Thoracic aorta (tissue), 2 donors: ENCODE measurements around the gene APP. TPM values are rescaled to one million over a fixed set of nuclear protein-coding genes. Genes with fewer than 3 reads are reported as not detected.

Source experiments
- ATAC-seq: fragments of 150-250 bp; one replicate; pipeline ENCODE4 v1.8.0; 2017; ENCODE audit warnings: low read depth; ENCODE audit not compliant: insufficient number of reproducible peaks, low FRiP score
- DNase-seq: peaks from one replicate; pipeline ENCODE4 v3.0.0-alpha.2; 2020; ENCODE audit warnings: low spot score
- H3K27ac ChIP-seq, 2 donors: fragments of 200-600 bp; sonication (generic); 1 replicate in 1 of 2; 2 replicates in 1 of 2; pipeline ENCODE4 v1.5.1; 2016; ENCODE audit warnings: mild to moderate bottlenecking in 2 of 2, moderate library complexity in 2 of 2
- H3K27me3 ChIP-seq: fragments of 200-600 bp; sonication (generic); replicated peaks from 2 replicates; pipeline ENCODE4 v1.6.0; 2016; ENCODE audit warnings: mild to moderate bottlenecking; ENCODE audit not compliant: insufficient read depth
- H3K36me3 ChIP-seq: fragments of 200-600 bp; sonication (generic); one replicate; pipeline ENCODE4 v1.5.1; 2016
- H3K4me1 ChIP-seq, 2 donors: fragments of 200-600 bp; sonication (generic); 1 replicate in 1 of 2; 2 replicates in 1 of 2; pipeline versions ENCODE4 v1.5.1 to v1.6.0; 2016; ENCODE audit warnings: low read depth in 2 of 2, mild to moderate bottlenecking in 1 of 2; ENCODE audit not compliant: control insufficient read depth in 1 of 2
- H3K4me3 ChIP-seq: fragments of 200-600 bp; sonication (generic); 2 replicates; pipeline ENCODE4 v1.5.1; 2016; ENCODE audit warnings: mild to moderate bottlenecking
- H3K9me3 ChIP-seq: fragments of 200-600 bp; sonication (generic); 2 replicates; pipeline ENCODE4 v1.5.1; 2016
- CTCF ChIP-seq: fragments of 200-600 bp; sonication (generic); IDR thresholded peaks from one replicate; pipeline ENCODE4 v1.5.1; 2019; ENCODE audit warnings: antibody characterized with exemption
- total RNA-seq, 2 donors: library from RNA; depleted of rRNA; stranded (reverse); fragments of >200 nt; gene quantifications; one replicate each; pipeline versions ENCODE4 v1.1.0 to v1.2.3, GENCODE V29; 2016

The APP gene
- total RNA-seq, 2 donors from 2014 or later = 342 to 468 TPM

GRCh38 chr21:26185446-26185845 is 14.9 kb upstream of the APP start:
- H3K4me3 ChIP-seq = no peak overlapping the region
- ATAC-seq (no peak), DNase-seq (no peak)
- no peak for TF ChIP-seq CTCF
- H3K4me1 ChIP-seq = no peaks in the 10 kb centered on the region
- no peaks in the 10 kb centered on the region for H3K36me3 ChIP-seq
- H3K27me3 ChIP-seq = no peaks in the 10 kb centered on the region
- H3K27ac ChIP-seq = no peak overlapping the region
- H3K9me3 ChIP-seq = no peaks in the 10 kb centered on the region

GRCh38 chr21:26185021-26185420 is 14.5 kb upstream of the APP start:
- ATAC-seq = no peak
- no peak for TF ChIP-seq CTCF
- Histone ChIP-seq H3K36me3 (no peaks in the 10 kb centered on the region), H3K27ac (no peak overlapping the region), H3K9me3 (no peaks in the 10 kb centered on the region), H3K4me3 (no peak overlapping the region), H3K27me3 (no peaks in the 10 kb centered on the region), H3K4me1 (no peaks in the 10 kb centered on the region)
- no peak for DNase-seq

GRCh38 chr21:26179501-26179900 is 8.9 kb upstream of the APP start:
- Histone ChIP-seq H3K9me3 (no peaks in the 10 kb centered on the region), H3K4me1 (no peaks in the 10 kb centered on the region), H3K4me3 (no peak overlapping the region), H3K36me3 (no peaks in the 10 kb centered on the region), H3K27ac (no peak overlapping the region), H3K27me3 (no peaks in the 10 kb centered on the region)
- DNase-seq = no peak
- ATAC-seq = no peak
- TF ChIP-seq CTCF = no peak

GRCh38 chr21:26177746-26178426 is 7.3 kb upstream of the APP start:
- Histone ChIP-seq H3K27ac (no peak overlapping the region), H3K9me3 (no peaks in the 10 kb centered on the region), H3K27me3 (no peaks in the 10 kb centered on the region), H3K36me3 (no peaks in the 10 kb centered on the region), H3K4me1 (no peaks in the 10 kb centered on the region), H3K4me3 (no peak overlapping the region)
- no peak for ATAC-seq
- TF ChIP-seq CTCF = no peak
- no peak for DNase-seq

- H3K27ac ChIP-seq = no peak overlapping the region
- no peaks in the 10 kb centered on the region for H3K27me3 ChIP-seq
- no peak for TF ChIP-seq CTCF
- no peak for DNase-seq
- H3K4me3 ChIP-seq = no peak overlapping the region
- no peaks in the 10 kb centered on the region for H3K9me3 ChIP-seq
- ATAC-seq = no peak
- no peaks in the 10 kb centered on the region for H3K36me3 ChIP-seq
- no peaks in the 10 kb centered on the region for H3K4me1 ChIP-seq
Observed at GRCh38 chr21:26177187-26177586, 6.6 kb upstream of the APP start.
